Measurements from ENCODE around the gene FAM89B.

FAM89B gene

DNA sequence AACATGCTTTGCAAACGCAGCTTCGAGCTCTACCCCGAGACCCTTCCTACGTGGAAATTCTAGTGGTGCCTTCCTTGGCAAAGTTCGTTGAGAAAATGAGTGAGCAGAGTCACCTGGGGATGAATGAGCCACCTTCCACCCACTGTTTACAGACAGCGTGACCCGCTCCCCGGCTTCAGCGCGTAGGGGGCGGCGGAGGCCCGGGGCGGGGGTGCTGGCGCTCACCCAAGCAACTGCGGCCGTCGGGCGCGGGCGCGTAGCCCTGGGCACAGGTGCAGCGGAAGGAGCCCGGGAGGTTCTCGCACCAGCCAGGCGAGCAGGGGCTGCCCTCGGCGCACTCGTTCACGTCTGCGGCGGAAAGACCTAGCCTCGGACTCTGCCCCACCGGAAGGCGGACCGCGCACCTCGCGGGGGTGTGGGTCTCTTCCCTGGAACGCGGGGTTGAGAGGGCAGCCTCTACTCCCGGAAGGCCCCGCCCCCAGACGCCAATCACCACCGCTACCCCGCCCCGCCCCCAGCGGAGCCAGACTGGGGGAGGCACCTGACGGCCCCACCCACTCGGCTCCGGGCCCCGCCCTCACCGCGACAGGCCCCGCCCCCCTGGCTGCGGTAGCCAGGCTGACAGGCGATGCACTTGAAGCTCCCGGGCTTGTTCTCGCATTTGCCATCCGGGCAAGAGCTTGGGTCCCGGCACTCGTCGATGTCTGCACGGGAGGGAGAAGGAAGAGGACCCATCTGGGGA is 25.9 kb upstream of the FAM89B start:
- Mint-ChIP-seq H3K27ac (peak overlapping the region; percentile 80), H3K9me3 (no peaks in the 10 kb centered on the region), H3K4me3 (peak overlapping the region; percentile 79), H3K4me1 (ENCODE audit: low read depth) (peaks cover 33% of the 10 kb centered on the region), H3K36me3 (ENCODE audit: low read depth) (peaks cover 27% of the 10 kb centered on the region), H3K27me3 (ENCODE audit: low read depth) (no peaks in the 10 kb centered on the region)
- DNase-seq (ENCODE audit: low spot score) = peak; percentile 95

- no peak overlapping the region for H3K27ac Mint-ChIP-seq
- H3K4me1 Mint-ChIP-seq (ENCODE audit: low read depth) = peaks cover 42% of the 10 kb centered on the region
- DNase-seq (ENCODE audit: low spot score) = no peak
- H3K36me3 Mint-ChIP-seq (ENCODE audit: low read depth) = peaks cover 33% of the 10 kb centered on the region
- H3K9me3 Mint-ChIP-seq = no peaks in the 10 kb centered on the region
- H3K4me3 Mint-ChIP-seq = peak overlapping the region; percentile 39
- H3K27me3 Mint-ChIP-seq (ENCODE audit: low read depth) = no peaks in the 10 kb centered on the region
These were observed 24.8 kb upstream of the FAM89B start for GRCh38 chr11:65547446-65548125.

GRCh38 chr11:65548395-65548794 is 23.9 kb upstream of the FAM89B start:
- H3K4me3 Mint-ChIP-seq = peak overlapping the region; percentile 60
- H3K9me3 Mint-ChIP-seq = no peaks in the 10 kb centered on the region
- H3K27me3 Mint-ChIP-seq (ENCODE audit: low read depth) = no peaks in the 10 kb centered on the region
- peaks cover 47% of the 10 kb centered on the region for H3K4me1 Mint-ChIP-seq (ENCODE audit: low read depth)
- H3K27ac Mint-ChIP-seq = peak overlapping the region; percentile 27
- DNase-seq (ENCODE audit: low spot score) = no peak
- H3K36me3 Mint-ChIP-seq (ENCODE audit: low read depth) = peaks cover 29% of the 10 kb centered on the region

GRCh38 chr11:65549096-65549495 is 23.2 kb upstream of the FAM89B start:
- H3K4me1 Mint-ChIP-seq (ENCODE audit: low read depth) = peaks cover 44% of the 10 kb centered on the region
- H3K4me3 Mint-ChIP-seq = no peak overlapping the region
- peaks cover 26% of the 10 kb centered on the region for H3K36me3 Mint-ChIP-seq (ENCODE audit: low read depth)
- no peak overlapping the region for H3K27ac Mint-ChIP-seq
- H3K27me3 Mint-ChIP-seq (ENCODE audit: low read depth) = no peaks in the 10 kb centered on the region
- DNase-seq (ENCODE audit: low spot score) = no peak
- H3K9me3 Mint-ChIP-seq = no peaks in the 10 kb centered on the region

- Mint-ChIP-seq H3K27ac (peak overlapping the region; percentile 22), H3K27me3 (ENCODE audit: low read depth) (no peaks in the 10 kb centered on the region), H3K4me1 (ENCODE audit: low read depth) (peaks cover 56% of the 10 kb centered on the region), H3K9me3 (no peaks in the 10 kb centered on the region), H3K4me3 (peak overlapping the region; percentile 14), H3K36me3 (ENCODE audit: low read depth) (peaks cover 24% of the 10 kb centered on the region)
- peak; percentile 46 for DNase-seq (ENCODE audit: low spot score)
These were observed 20.6 kb upstream of the FAM89B start for GRCh38 chr11:65551572-65552387.

DNA sequence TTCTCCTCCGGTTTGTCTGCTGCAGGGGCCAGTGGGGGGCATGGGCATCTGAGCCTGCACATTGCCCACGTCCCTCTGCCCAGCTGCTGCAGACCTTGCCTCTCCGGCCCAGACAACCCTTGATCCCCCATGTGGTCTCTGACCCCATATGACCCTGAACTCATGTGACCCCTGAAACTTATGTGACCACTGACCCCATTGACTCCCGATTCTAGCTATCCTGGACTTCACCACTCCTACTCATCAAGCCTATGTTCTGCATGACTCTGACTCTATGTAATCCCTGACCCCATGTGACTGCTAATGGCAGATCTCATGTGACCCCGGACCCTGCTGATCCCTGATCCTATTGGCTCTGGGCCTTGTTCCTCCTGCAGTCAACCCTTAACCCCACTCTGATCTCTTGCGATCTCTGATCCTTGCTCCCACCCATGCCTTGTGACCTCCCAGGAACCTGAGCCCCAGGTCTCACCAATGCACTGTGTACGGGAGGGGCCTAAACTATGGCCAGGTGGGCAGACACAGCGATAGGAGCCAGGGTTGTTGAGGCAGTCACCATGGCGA is 19.9 kb upstream of the FAM89B start:
- H3K36me3 Mint-ChIP-seq (ENCODE audit: low read depth) = peaks cover 24% of the 10 kb centered on the region
- no peaks in the 10 kb centered on the region for H3K9me3 Mint-ChIP-seq
- peaks cover 60% of the 10 kb centered on the region for H3K4me1 Mint-ChIP-seq (ENCODE audit: low read depth)
- H3K27me3 Mint-ChIP-seq (ENCODE audit: low read depth) = no peaks in the 10 kb centered on the region
- DNase-seq (ENCODE audit: low spot score) = no peak
- H3K27ac Mint-ChIP-seq = peak overlapping the region; percentile 42
- H3K4me3 Mint-ChIP-seq = peak overlapping the region; percentile 14

GRCh38 chr11:65553301-65554001 is 18.9 kb upstream of the FAM89B start:
- Mint-ChIP-seq H3K4me1 (ENCODE audit: low read depth) (peaks cover 53% of the 10 kb centered on the region), H3K36me3 (ENCODE audit: low read depth) (peaks cover 18% of the 10 kb centered on the region), H3K9me3 (no peaks in the 10 kb centered on the region), H3K27me3 (ENCODE audit: low read depth) (no peaks in the 10 kb centered on the region), H3K27ac (peak overlapping the region; percentile 70), H3K4me3 (peak overlapping the region; percentile 61)
- peak; percentile 61 for DNase-seq (ENCODE audit: low spot score)

DNA sequence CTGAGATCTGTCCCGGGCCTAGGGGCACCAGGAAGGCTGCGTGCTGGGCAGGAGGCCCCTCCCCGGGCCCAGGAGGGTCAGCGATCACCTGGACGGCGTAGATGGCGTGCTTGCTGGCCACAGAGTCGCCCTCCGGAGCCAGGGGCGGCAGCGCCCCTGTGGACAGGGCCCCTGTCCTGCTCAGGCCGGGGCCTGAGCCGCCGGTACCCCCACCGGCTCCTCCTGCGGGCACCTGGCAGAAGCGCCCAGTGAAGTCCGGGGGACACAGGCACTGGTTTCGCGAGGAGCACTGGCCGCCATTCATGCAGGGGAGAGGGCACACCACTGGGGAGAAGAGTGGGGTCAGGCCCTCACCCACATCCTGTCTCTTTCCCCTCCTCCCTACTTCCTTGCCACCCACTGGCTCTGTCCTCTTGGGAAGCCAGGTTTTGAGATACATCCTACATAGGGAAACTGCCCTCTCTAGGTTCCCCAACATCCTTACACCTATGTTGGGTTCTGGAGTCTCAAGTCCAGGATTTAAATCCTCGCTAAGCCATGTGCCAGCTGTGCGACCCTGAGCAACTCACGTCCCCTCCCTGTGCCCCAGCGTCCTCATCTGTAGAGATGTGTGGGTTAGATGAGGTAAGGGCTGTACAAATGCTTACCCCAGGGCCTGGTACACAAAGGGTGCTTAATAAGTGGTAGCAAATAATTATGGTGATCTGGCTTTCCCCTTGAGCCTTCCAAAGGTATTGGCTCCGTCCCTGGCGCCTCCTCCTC is 18.1 kb upstream of the FAM89B start:
- Mint-ChIP-seq H3K36me3 (ENCODE audit: low read depth) (peaks cover 15% of the 10 kb centered on the region), H3K4me3 (peak overlapping the region; percentile 70), H3K27ac (peak overlapping the region; percentile 85), H3K4me1 (ENCODE audit: low read depth) (peaks cover 50% of the 10 kb centered on the region), H3K27me3 (ENCODE audit: low read depth) (no peaks in the 10 kb centered on the region), H3K9me3 (no peaks in the 10 kb centered on the region)
- DNase-seq (ENCODE audit: low spot score) = no peak

- Mint-ChIP-seq H3K27me3 (ENCODE audit: low read depth) (no peaks in the 10 kb centered on the region), H3K36me3 (ENCODE audit: low read depth) (peaks cover 11% of the 10 kb centered on the region), H3K4me1 (ENCODE audit: low read depth) (peaks cover 50% of the 10 kb centered on the region), H3K9me3 (no peaks in the 10 kb centered on the region), H3K27ac (peak overlapping the region; percentile 85), H3K4me3 (peak overlapping the region; percentile 70)
- no peak for DNase-seq (ENCODE audit: low spot score)
These were observed 17.4 kb upstream of the FAM89B start for GRCh38 chr11:65554842-65555430.

DNA sequence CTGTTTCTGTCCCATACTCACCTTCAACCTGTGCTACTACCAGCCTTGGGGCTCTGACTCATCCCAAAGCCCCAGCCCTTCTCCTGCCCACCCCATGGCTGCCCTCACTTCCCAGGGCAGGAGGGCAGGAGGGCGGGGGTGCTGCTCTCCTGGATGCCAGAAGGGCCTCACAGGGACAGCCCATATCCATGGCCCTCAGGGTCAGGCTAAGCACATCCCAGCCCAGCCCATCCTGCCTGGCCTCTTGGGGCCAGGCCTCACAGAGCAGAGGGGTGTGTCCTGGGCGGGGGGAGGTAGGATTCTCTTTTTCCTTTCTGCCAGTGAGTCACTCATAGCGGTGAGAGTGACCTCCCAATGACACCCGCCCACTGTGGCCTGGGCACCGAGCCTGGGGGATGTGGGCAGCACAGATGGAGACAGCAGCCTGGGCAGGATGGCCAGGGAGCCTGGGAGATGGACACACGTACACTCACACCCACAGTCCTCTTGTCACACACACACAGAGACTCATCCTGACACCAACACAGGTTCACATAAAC is 16.6 kb upstream of the FAM89B start:
- peak; percentile 51 for DNase-seq (ENCODE audit: low spot score)
- peaks cover 59% of the 10 kb centered on the region for H3K4me1 Mint-ChIP-seq (ENCODE audit: low read depth)
- peak overlapping the region; percentile 85 for H3K4me3 Mint-ChIP-seq
- no peaks in the 10 kb centered on the region for H3K9me3 Mint-ChIP-seq
- peak overlapping the region; percentile 85 for H3K27ac Mint-ChIP-seq
- peaks cover 8% of the 10 kb centered on the region for H3K36me3 Mint-ChIP-seq (ENCODE audit: low read depth)
- H3K27me3 Mint-ChIP-seq (ENCODE audit: low read depth) = no peaks in the 10 kb centered on the region

DNA sequence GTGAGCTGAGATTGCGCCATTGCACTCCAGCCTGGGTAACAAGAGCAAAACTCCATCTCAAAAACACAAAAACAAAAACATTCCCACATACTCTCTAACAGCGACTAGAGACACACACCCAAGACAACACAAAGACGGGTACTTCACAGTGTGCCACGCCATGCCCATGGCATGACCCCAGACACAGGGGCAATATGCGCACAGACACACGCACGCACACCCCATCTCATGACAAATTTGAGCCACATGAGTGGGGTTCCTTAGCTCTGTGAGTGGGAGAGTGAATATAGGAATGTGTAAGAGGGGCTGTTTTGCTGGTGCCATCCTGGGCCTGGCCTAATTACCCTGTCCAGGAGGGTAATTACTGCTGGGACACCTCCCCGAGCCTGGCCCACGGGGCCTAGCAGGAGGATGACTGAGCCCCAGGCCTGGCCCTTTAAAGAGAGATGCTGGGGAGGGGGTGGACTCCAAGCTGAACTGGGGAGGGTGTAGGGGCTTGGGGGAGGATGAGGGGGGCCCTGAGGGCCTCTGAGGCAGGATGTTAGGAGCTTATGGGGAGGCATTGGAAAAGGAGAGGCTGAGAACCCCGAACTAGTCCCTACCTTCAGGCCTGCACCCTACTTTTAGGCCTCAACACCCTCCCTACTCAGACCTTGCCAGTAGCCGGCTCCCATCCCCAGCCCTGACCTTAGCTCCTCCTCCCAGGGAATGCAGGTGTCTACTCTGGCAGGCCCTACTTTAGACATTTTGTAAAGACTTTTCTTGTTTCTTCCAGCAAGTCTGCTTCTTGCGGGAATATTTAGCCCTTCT is 15.7 kb upstream of the FAM89B start:
- Mint-ChIP-seq H3K9me3 (no peaks in the 10 kb centered on the region), H3K4me1 (ENCODE audit: low read depth) (peaks cover 54% of the 10 kb centered on the region), H3K4me3 (peak overlapping the region; percentile 85), H3K36me3 (ENCODE audit: low read depth) (peaks cover 4% of the 10 kb centered on the region), H3K27me3 (ENCODE audit: low read depth) (no peaks in the 10 kb centered on the region), H3K27ac (peak overlapping the region; percentile 84)
- DNase-seq (ENCODE audit: low spot score) = no peak
